NCI-H526 (cell line): ENCODE results near the gene MED12L.
"Not testable (repeated sequence)": the region's sequence is repeated elsewhere in the genome, so short reads cannot be mapped to it uniquely, and the experiment has no call there.

ENCODE experiments used
- DNase-seq, 2 experiments: peaks; one replicate each; lab custom pipeline; 2025; lab: John Stamatoyannopoulos, UW

MED12L gene

GRCh38 chr3:151377768-151378385 lies 292.4 kb downstream of the MED12L start:
- no peak for DNase-seq

- DNase-seq = peak in 1 of 2 experiments; percentile 41
These were observed 293.7 kb downstream of the MED12L start for GRCh38 chr3:151379083-151379734.

GRCh38 chr3:151382671-151383070 lies 297.2 kb downstream of the MED12L start:
- no peak for DNase-seq

GRCh38 chr3:151383111-151383510 lies 297.6 kb downstream of the MED12L start:
- no peak for DNase-seq

- DNase-seq = no peak
These were observed 298.5 kb downstream of the MED12L start for GRCh38 chr3:151383956-151384355.

- DNase-seq = no peak
These were observed 299.3 kb downstream of the MED12L start, which contains the start of gene P2RY12 for GRCh38 chr3:151384741-151385174. P2RY12 (minus strand) TSS chr3:151384753; CDS start chr3:151338845, 45,908 bp downstream.

- no peak for DNase-seq
These were observed 300.6 kb downstream of the MED12L start for GRCh38 chr3:151386056-151386455.

- DNase-seq = no peak
These were observed 302.0 kb downstream of the MED12L start for GRCh38 chr3:151387432-151387831.

- no peak for DNase-seq
These were observed 302.4 kb downstream of the MED12L start for GRCh38 chr3:151387842-151388241.

- no peak for DNase-seq
These were observed 306.3 kb downstream of the MED12L start for GRCh38 chr3:151391720-151392119.

- not testable (repeated sequence) for DNase-seq
These were observed 306.7 kb downstream of the MED12L start for GRCh38 chr3:151392191-151392590.

- no peak for DNase-seq
These were observed 307.8 kb downstream of the MED12L start for GRCh38 chr3:151393146-151393830.

- DNase-seq = no peak
These were observed 308.5 kb downstream of the MED12L start for GRCh38 chr3:151393941-151394340.

- DNase-seq = peak in 1 of 2 experiments; percentile 40
These were observed 309.1 kb downstream of the MED12L start for GRCh38 chr3:151394611-151395010.

GRCh38 chr3:151395806-151396205 lies 310.3 kb downstream of the MED12L start:
- no peak for DNase-seq

- no peak for DNase-seq
These were observed 313.4 kb downstream of the MED12L start for GRCh38 chr3:151398895-151399294.

GRCh38 chr3:151400341-151400740 lies 314.9 kb downstream of the MED12L start:
- no peak for DNase-seq

- no peak for DNase-seq
These were observed 316.9 kb downstream of the MED12L start for GRCh38 chr3:151402349-151402748.

- DNase-seq = no peak
These were observed 317.8 kb downstream of the MED12L start for GRCh38 chr3:151403246-151403645.

GRCh38 chr3:151404316-151404715 lies 318.9 kb downstream of the MED12L start:
- DNase-seq = no peak

- no peak for DNase-seq
These were observed 322.5 kb downstream of the MED12L start for GRCh38 chr3:151407928-151408327.

- peak; percentile 66 to 70 for DNase-seq
These were observed 325.6 kb downstream of the MED12L start for GRCh38 chr3:151410891-151411559.
